Adrenal gland (tissue), 5 donors: Measurements from ENCODE around the gene SGO2.

Source experiments
- POLR2A ChIP-seq, 2 donors: fragments of 450-650 bp; IDR thresholded peaks; one replicate each; pipeline ENCODE4 v1.6.1; 2017; ENCODE audit warnings: antibody characterized with exemption in 2 of 2, mild to moderate bottlenecking in 2 of 2, moderate library complexity in 1 of 2
- TF ChIP-seq, protein P1 (sequence below), 6 experiments: fragments of 450-650 bp in 4 of 6; fragments of 200-600 bp in 2 of 6; sonication (generic) in 1 of 6; IDR thresholded peaks; 1 replicate in 5 of 6; 2 replicates in 1 of 6; pipeline versions ENCODE4 v1.5.1 to v1.8.0; 2016 to 2021; ENCODE audit warnings: antibody characterized with exemption in 6 of 6, mild to moderate bottlenecking in 2 of 6, moderate library complexity in 1 of 6
- donor health status: DM: no; HTN: no; CAD: no.

DNA sequence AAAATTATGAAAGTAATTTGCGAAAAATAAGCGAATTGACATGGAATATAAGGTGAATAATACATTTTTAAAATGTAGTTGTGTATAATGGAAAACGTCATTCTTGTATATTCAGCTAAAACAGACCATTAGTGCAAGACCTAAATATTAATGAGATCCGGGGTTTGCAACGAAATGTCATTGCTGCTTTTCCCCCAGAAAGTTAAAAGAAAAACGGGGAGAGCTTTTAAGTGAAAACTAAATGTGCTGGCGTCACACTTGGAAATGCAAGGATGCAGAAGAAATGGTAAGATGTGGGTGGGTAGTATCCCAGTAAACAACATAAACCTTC is 491 bp upstream of the SGO2 start:
- TF ChIP-seq, protein P1, sequence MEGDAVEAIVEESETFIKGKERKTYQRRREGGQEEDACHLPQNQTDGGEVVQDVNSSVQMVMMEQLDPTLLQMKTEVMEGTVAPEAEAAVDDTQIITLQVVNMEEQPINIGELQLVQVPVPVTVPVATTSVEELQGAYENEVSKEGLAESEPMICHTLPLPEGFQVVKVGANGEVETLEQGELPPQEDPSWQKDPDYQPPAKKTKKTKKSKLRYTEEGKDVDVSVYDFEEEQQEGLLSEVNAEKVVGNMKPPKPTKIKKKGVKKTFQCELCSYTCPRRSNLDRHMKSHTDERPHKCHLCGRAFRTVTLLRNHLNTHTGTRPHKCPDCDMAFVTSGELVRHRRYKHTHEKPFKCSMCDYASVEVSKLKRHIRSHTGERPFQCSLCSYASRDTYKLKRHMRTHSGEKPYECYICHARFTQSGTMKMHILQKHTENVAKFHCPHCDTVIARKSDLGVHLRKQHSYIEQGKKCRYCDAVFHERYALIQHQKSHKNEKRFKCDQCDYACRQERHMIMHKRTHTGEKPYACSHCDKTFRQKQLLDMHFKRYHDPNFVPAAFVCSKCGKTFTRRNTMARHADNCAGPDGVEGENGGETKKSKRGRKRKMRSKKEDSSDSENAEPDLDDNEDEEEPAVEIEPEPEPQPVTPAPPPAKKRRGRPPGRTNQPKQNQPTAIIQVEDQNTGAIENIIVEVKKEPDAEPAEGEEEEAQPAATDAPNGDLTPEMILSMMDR (IDR thresholded peaks at IDR 0.05): no peak
- no peak for TF ChIP-seq POLR2A (IDR thresholded peaks at IDR 0.05)
